ENCODE measurements around the gene SOX8.

GRCh38 chr16:990516-991291 is 9.1 kb downstream of the SOX8 start:
- TF ChIP-seq CTCF (conservative IDR thresholded peaks at IDR 0.05 in 1 of 2, IDR thresholded peaks at IDR 0.05 in 1 of 2; ENCODE audit: low read depth in 1 of 2, low read length in 2 of 2) (no peak), EZH2 (IDR thresholded peaks at IDR 0.05; ENCODE audit: low read length, missing control alignments) (no peak)

All from fibroblast of lung (primary cell).